ENCODE data around the gene SGK1. TPM values are rescaled to one million over a fixed set of nuclear protein-coding genes. Genes with fewer than 3 reads are reported as not detected.

The SGK1 gene
- total RNA-seq, 1 donor from 2014 or later = 7.2 TPM

DNA sequence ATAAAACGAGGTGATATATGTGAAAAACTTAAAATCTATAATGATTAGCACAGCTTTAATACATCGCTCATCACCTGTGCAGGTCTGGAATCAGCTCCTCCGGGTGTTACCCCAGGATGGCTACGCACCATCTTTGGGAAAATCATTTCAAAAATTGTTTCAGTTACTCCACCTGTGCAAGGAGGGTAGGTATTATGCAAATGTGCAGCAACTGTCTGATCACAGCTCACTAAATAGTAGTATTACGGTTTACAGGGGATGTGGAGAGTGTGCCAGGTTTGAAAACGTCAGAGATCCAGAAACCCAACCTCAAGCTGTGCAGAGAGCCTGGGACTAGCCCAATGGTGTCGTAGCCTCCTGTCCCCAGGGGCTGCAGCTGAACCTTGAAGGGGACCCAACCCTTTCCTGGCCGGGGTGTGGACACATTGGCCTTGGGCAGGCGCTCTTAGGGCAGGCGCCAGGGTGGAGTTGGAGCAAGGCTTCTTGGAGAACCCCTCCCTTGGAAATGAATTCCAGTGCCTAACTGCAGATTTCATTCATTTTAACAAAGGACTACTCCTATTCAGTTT is 24.2 kb upstream of the SGK1 start:
- H3K27ac Mint-ChIP-seq (ENCODE audit: unreplicated experiment) = no peak overlapping the region
- H3K36me3 Mint-ChIP-seq (ENCODE audit: low read depth, unreplicated experiment) = no peaks in the 10 kb centered on the region
- H3K27me3 Mint-ChIP-seq (ENCODE audit: unreplicated experiment) = peaks cover 3% of the 10 kb centered on the region
- H3K4me3 Mint-ChIP-seq (ENCODE audit: unreplicated experiment) = no peak overlapping the region
- no peak for DNase-seq (ENCODE audit: low spot score)
- no peaks in the 10 kb centered on the region for H3K9me3 Mint-ChIP-seq (ENCODE audit: unreplicated experiment)
- H3K4me1 Mint-ChIP-seq (ENCODE audit: unreplicated experiment) = peaks cover 16% of the 10 kb centered on the region
- TF ChIP-seq, protein P1, sequence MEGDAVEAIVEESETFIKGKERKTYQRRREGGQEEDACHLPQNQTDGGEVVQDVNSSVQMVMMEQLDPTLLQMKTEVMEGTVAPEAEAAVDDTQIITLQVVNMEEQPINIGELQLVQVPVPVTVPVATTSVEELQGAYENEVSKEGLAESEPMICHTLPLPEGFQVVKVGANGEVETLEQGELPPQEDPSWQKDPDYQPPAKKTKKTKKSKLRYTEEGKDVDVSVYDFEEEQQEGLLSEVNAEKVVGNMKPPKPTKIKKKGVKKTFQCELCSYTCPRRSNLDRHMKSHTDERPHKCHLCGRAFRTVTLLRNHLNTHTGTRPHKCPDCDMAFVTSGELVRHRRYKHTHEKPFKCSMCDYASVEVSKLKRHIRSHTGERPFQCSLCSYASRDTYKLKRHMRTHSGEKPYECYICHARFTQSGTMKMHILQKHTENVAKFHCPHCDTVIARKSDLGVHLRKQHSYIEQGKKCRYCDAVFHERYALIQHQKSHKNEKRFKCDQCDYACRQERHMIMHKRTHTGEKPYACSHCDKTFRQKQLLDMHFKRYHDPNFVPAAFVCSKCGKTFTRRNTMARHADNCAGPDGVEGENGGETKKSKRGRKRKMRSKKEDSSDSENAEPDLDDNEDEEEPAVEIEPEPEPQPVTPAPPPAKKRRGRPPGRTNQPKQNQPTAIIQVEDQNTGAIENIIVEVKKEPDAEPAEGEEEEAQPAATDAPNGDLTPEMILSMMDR (IDR thresholded peaks at IDR 0.05; ENCODE audit: unreplicated experiment) = no peak

DNA sequence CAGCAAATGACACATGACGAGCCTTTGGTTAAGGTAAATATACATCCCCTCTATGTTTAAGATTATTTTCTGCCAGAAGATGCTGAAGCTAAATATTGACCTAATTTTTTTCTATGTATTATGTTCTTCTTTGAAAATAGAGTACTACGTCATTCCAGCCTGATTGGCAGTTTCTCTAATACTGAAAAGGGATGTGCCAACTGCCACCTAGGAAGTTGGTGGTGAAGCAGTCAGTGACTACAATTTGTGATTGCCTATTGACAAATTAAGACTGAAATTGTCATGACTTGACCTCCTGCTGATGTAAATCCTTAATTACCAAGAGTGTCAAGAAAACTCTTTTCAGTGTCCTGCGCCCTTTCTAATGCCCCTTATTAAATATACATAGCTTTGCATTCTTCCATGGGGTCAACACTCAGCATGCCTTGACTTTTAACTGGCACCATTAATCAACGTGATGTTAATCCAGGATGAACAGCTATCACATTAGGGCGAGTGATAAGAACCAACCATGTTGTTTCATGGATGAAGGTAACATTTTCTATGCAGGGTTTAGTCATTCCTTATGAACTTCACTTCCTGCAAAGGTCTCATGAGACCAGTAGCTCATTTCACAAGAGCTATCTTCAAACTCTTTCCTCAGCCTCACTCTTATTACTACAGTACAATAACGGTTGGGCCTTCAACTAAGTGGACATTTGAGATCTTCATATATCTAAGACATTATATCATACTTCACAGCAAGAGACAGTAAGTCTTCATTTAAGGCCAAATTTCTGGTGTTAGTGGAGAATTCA is 22.5 kb upstream of the SGK1 start:
- no peak for DNase-seq (ENCODE audit: low spot score)
- Mint-ChIP-seq H3K27ac (ENCODE audit: unreplicated experiment) (no peak overlapping the region), H3K36me3 (ENCODE audit: low read depth, unreplicated experiment) (no peaks in the 10 kb centered on the region), H3K9me3 (ENCODE audit: unreplicated experiment) (no peaks in the 10 kb centered on the region), H3K4me1 (ENCODE audit: unreplicated experiment) (no peaks in the 10 kb centered on the region), H3K4me3 (ENCODE audit: unreplicated experiment) (no peak overlapping the region), H3K27me3 (ENCODE audit: unreplicated experiment) (no peaks in the 10 kb centered on the region)
- TF ChIP-seq, protein P1 (IDR thresholded peaks at IDR 0.05; ENCODE audit: unreplicated experiment) = no peak

DNA sequence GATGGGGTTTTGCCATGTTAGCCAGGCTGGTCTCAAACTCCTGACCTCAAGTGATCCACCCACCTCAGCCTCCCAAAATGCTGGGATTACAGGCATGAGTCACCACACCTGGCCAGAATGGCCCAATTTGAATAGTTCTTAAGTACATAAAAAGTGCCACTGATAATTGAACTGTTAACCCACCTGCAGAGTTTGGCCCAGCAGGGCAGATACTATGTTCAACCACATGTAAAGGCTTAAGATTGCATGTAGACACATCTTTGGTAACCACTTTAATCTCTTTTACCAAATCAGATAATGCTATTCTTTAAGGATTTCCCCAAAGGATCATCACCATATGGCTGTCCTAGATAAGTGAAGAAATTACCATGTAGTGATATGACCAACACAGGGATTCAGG is 21.3 kb upstream of the SGK1 start:
- no peaks in the 10 kb centered on the region for H3K36me3 Mint-ChIP-seq (ENCODE audit: low read depth, unreplicated experiment)
- no peak for DNase-seq (ENCODE audit: low spot score)
- H3K27me3 Mint-ChIP-seq (ENCODE audit: unreplicated experiment) = no peaks in the 10 kb centered on the region
- no peaks in the 10 kb centered on the region for H3K4me1 Mint-ChIP-seq (ENCODE audit: unreplicated experiment)
- H3K27ac Mint-ChIP-seq (ENCODE audit: unreplicated experiment) = no peak overlapping the region
- H3K4me3 Mint-ChIP-seq (ENCODE audit: unreplicated experiment) = no peak overlapping the region
- TF ChIP-seq, protein P1 (IDR thresholded peaks at IDR 0.05; ENCODE audit: unreplicated experiment) = no peak
- no peaks in the 10 kb centered on the region for H3K9me3 Mint-ChIP-seq (ENCODE audit: unreplicated experiment)

DNA sequence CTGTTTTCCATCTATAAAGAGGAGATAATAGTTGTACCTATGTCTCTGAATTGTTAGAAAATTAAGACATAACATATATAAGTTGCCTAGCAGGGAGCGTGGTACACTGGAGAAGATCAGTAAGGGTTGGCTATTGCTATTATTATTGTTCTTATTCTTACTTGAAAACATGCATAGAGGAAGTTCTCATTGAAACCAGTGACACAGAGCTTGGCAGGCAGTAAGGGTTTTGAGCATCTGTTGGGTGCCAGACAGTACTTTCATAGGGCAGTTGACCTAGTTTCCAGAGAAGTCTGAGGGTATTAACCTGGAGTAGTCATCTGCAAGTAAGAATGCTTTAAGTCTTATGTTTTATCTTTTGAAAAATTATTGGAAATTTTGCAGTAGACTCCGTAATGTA is 13.3 kb upstream of the SGK1 start:
- Mint-ChIP-seq H3K9me3 (ENCODE audit: unreplicated experiment) (no peaks in the 10 kb centered on the region), H3K4me1 (ENCODE audit: unreplicated experiment) (no peaks in the 10 kb centered on the region), H3K4me3 (ENCODE audit: unreplicated experiment) (no peak overlapping the region), H3K36me3 (ENCODE audit: low read depth, unreplicated experiment) (no peaks in the 10 kb centered on the region), H3K27ac (ENCODE audit: unreplicated experiment) (no peak overlapping the region), H3K27me3 (ENCODE audit: unreplicated experiment) (no peaks in the 10 kb centered on the region)
- TF ChIP-seq, protein P1 (IDR thresholded peaks at IDR 0.05; ENCODE audit: unreplicated experiment) = no peak
- no peak for DNase-seq (ENCODE audit: low spot score)

DNA sequence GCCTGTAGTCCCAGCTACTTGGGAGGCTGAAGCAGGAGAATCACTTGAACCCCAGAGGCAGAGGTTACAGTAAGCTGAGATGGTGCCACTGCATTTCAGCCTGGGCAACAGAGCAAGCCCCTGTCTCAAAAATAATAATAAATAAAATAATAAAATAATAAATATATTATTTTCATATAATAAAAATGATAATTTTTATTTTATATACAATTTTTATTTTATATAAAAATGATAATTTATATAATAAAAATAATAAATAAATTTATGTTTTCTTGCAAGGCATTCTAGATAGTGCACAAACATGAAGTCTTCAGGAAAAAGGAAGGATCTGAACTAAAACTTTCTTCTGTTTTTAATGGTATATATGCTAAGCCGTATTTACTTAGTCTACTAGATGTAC is 12.6 kb upstream of the SGK1 start:
- no peak overlapping the region for H3K4me3 Mint-ChIP-seq (ENCODE audit: unreplicated experiment)
- no peaks in the 10 kb centered on the region for H3K36me3 Mint-ChIP-seq (ENCODE audit: low read depth, unreplicated experiment)
- TF ChIP-seq, protein P1 (IDR thresholded peaks at IDR 0.05; ENCODE audit: unreplicated experiment) = no peak
- no peak overlapping the region for H3K27ac Mint-ChIP-seq (ENCODE audit: unreplicated experiment)
- H3K4me1 Mint-ChIP-seq (ENCODE audit: unreplicated experiment) = no peaks in the 10 kb centered on the region
- H3K9me3 Mint-ChIP-seq (ENCODE audit: unreplicated experiment) = no peaks in the 10 kb centered on the region
- H3K27me3 Mint-ChIP-seq (ENCODE audit: unreplicated experiment) = no peaks in the 10 kb centered on the region
- no peak for DNase-seq (ENCODE audit: low spot score)
